Skeletal muscle satellite cell (primary cell): ENCODE data around the gene DGKI.
A peak's percentile ranks its signal among the peaks of the same experiment; 100 is the strongest.

Experiments
- H3K27me3 ChIP-seq: 2 replicates; pipeline ENCODE4 v1.7.0; 2013; ENCODE audit warnings: low read length; ENCODE audit not compliant: control insufficient read depth, insufficient read depth
- H3K36me3 ChIP-seq: 2 replicates; pipeline ENCODE4 v1.7.0; 2013; ENCODE audit warnings: mild to moderate bottlenecking, control low read depth, low read length; ENCODE audit not compliant: insufficient read depth
- H3K4me1 ChIP-seq: 2 replicates; pipeline ENCODE4 v1.7.0; 2013; ENCODE audit warnings: low read length; ENCODE audit not compliant: control insufficient read depth, insufficient read depth
- H3K4me2 ChIP-seq: 2 replicates; pipeline ENCODE4 v1.7.0; 2013; ENCODE audit warnings: mild to moderate bottlenecking, low read length
- H3K4me3 ChIP-seq: 2 replicates; pipeline ENCODE4 v1.7.0; 2013; ENCODE audit warnings: low read length
- H3K9ac ChIP-seq: 2 replicates; pipeline ENCODE4 v1.7.0; 2013; ENCODE audit warnings: mild to moderate bottlenecking, low read depth, low read length, moderate library complexity
- H3K9me3 ChIP-seq: replicated peaks from 2 replicates; pipeline ENCODE4 v1.7.0; 2013; ENCODE audit warnings: mild to moderate bottlenecking, control low read depth, low read length

DGKI gene

DNA sequence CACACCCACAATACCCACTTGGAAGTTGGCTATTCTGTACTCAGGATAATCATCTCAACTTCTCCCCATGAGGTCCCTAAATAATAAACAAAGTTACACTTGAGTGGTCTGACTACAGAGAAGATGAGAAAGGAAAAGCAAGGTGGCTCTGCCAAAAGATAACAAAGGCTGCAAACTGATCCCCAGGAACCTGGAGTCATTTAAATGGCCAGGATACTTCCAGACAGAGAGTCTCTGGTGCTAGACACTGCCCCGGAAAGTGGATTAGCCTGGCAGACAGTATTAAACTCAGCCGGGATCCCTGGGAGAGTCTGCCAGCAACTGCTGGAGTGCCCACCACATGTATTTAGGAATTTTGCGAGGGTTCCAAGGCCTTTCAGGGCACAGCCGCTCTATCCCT is 93.7 kb downstream of the DGKI start:
- Histone ChIP-seq H3K27me3 (no peaks in the 10 kb centered on the region), H3K9ac (peak overlapping the region; percentile 46), H3K4me3 (no peak overlapping the region)

GRCh38 chr7:137751361-137752009 is 95.3 kb downstream of the DGKI start:
- H3K4me3 ChIP-seq: no peak overlapping the region
- peaks cover 12% of the 10 kb centered on the region for H3K36me3 ChIP-seq
- H3K4me2 ChIP-seq: no peak overlapping the region
- no peaks in the 10 kb centered on the region for H3K9me3 ChIP-seq
- no peaks in the 10 kb centered on the region for H3K27me3 ChIP-seq
- peaks cover 50% of the 10 kb centered on the region for H3K4me1 ChIP-seq
- no peak overlapping the region for H3K9ac ChIP-seq

More for the DNA sequence above, 93.7 kb downstream of the DGKI start:
- Histone ChIP-seq H3K4me2 (no peak overlapping the region), H3K36me3 (peaks cover 10% of the 10 kb centered on the region), H3K9me3 (no peaks in the 10 kb centered on the region), H3K4me1 (peaks cover 54% of the 10 kb centered on the region)

GRCh38 chr7:137747359-137748031 is 99.3 kb downstream of the DGKI start:
- H3K36me3 ChIP-seq: peaks cover 21% of the 10 kb centered on the region
- H3K4me2 ChIP-seq: no peak overlapping the region
- no peak overlapping the region for H3K9ac ChIP-seq
- peaks cover 18% of the 10 kb centered on the region for H3K4me1 ChIP-seq
- no peak overlapping the region for H3K4me3 ChIP-seq
- no peaks in the 10 kb centered on the region for H3K27me3 ChIP-seq
- H3K9me3 ChIP-seq: peaks cover 6% of the 10 kb centered on the region

GRCh38 chr7:137743021-137743420 is 103.8 kb downstream of the DGKI start:
- peaks cover 9% of the 10 kb centered on the region for H3K4me1 ChIP-seq
- no peak overlapping the region for H3K4me2 ChIP-seq
- no peak overlapping the region for H3K9ac ChIP-seq
- H3K9me3 ChIP-seq: peaks cover 6% of the 10 kb centered on the region
- no peak overlapping the region for H3K4me3 ChIP-seq
- H3K27me3 ChIP-seq: no peaks in the 10 kb centered on the region
- peaks cover 29% of the 10 kb centered on the region for H3K36me3 ChIP-seq

DNA sequence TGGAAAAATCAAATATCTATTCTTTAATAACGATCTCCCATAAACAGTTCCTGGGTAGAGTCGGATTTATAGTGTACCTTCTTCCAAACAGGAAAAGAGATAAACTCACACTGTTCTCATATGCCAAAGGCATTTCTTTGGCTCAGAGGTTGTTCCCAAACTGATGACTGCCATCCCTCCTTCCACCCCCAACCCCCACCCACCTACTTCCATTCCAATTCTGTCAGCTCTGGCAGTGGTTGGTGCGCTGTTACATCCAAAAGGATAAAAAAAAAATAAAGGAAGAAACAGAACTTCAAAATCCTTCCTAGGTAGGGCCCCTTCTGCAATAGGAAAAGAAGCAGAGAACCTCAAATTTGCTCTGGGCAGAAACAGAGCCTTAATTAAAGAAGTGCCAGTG is 104.7 kb downstream of the DGKI start:
- no peaks in the 10 kb centered on the region for H3K27me3 ChIP-seq
- H3K4me2 ChIP-seq: no peak overlapping the region
- H3K4me1 ChIP-seq: no peaks in the 10 kb centered on the region
- no peak overlapping the region for H3K4me3 ChIP-seq
- peaks cover 29% of the 10 kb centered on the region for H3K36me3 ChIP-seq
- peaks cover 6% of the 10 kb centered on the region for H3K9me3 ChIP-seq
- H3K9ac ChIP-seq: no peak overlapping the region

DNA sequence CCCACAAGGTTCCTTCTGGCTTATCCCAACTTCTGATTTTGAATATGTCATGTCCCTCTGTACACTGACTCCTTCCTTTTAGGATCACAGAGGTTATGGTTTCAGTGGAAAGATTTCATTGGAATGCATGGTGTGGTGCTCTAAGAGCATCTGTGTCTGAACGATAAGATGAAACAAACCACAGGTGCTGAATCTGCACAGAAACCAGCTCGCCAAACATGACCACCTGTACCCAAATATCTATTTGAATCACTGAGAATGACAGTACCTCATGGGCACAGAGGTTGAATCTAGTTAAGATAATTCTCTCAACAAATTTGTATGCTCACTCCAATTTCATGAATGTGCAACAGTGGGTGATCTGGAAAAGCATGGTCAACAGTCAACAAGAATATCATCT is 105.3 kb downstream of the DGKI start:
- H3K4me2 ChIP-seq: no peak overlapping the region
- no peaks in the 10 kb centered on the region for H3K27me3 ChIP-seq
- peaks cover 6% of the 10 kb centered on the region for H3K9me3 ChIP-seq
- H3K4me3 ChIP-seq: no peak overlapping the region
- no peaks in the 10 kb centered on the region for H3K4me1 ChIP-seq
- H3K36me3 ChIP-seq: peaks cover 26% of the 10 kb centered on the region
- no peak overlapping the region for H3K9ac ChIP-seq

DNA sequence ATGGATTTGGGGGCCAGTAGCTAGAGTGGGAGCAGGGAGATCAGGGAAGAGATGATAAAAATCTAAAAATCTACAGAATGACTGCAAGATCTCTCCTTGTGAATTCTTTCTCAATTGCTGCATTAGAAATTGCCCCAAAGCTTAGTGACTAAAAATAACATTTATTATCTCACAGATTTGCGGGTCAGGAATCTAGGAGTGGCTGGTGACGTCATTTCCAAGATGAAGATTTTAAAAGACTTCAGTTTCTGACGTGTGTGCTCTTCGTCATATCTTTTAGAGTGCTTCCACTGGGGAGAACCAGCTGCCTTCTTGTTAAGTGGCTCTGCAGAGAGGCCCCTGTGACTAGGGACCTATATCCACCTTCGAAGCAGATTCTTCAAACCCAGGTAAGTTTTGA is 112.6 kb downstream of the DGKI start:
- H3K4me1 ChIP-seq: peaks cover 49% of the 10 kb centered on the region
- H3K36me3 ChIP-seq: peaks cover 7% of the 10 kb centered on the region
- peak overlapping the region; percentile 10 for H3K4me2 ChIP-seq
- H3K9me3 ChIP-seq: no peaks in the 10 kb centered on the region
- H3K27me3 ChIP-seq: no peaks in the 10 kb centered on the region
- no peak overlapping the region for H3K9ac ChIP-seq
- no peak overlapping the region for H3K4me3 ChIP-seq

DNA sequence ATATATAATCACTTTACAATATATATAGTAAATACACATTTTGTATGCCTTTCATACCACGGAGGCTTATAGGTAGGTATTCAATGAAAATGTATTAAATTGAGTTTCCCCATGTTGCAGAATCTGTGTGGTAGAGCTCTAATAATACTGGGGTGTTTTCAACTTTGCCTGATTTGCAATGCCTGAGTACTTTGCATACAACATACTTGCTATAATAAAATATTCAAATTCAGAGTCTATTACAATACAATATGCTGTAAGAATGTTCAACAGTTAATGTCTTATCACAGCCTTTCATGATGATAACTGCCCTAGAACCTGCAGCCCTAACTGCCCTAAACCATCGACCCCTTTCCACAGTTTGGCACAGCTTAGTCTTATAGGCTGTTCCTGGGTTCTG is 114.6 kb downstream of the DGKI start:
- Histone ChIP-seq H3K4me3 (no peak overlapping the region), H3K9me3 (no peaks in the 10 kb centered on the region), H3K9ac (peak overlapping the region; percentile 39), H3K27me3 (no peaks in the 10 kb centered on the region), H3K4me2 (peak overlapping the region; percentile 53), H3K4me1 (peaks cover 49% of the 10 kb centered on the region), H3K36me3 (peaks cover 7% of the 10 kb centered on the region)

DNA sequence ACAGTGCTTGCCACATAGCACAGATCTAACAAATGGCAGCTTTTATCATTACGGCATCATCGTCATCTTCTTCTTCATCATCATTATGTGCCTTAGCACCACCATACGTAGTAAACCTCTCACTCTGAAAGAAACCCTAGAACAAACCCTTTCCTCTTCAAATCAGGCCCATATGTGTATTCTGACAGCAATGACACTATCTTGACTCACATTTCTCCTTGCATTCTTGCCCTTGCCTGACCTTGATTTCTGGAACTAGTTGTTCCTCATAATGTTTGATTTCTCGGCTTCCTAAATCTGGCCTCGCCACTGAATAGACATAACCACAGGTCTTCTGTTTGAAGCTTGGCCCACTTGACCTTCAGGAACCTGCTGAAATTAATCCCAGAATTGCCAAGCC is 115.3 kb downstream of the DGKI start:
- no peak overlapping the region for H3K4me3 ChIP-seq
- peaks cover 49% of the 10 kb centered on the region for H3K4me1 ChIP-seq
- peaks cover 7% of the 10 kb centered on the region for H3K36me3 ChIP-seq

GRCh38 chr7:137728426-137728825 is 118.3 kb downstream of the DGKI start:
- Histone ChIP-seq H3K36me3 (peaks cover 8% of the 10 kb centered on the region), H3K4me2 (no peak overlapping the region), H3K4me1 (peaks cover 35% of the 10 kb centered on the region)

More for the DNA sequence above, 115.3 kb downstream of the DGKI start:
- Histone ChIP-seq H3K27me3 (no peaks in the 10 kb centered on the region), H3K9ac (peak overlapping the region; percentile 45), H3K4me2 (peak overlapping the region; percentile 53), H3K9me3 (no peaks in the 10 kb centered on the region)

GRCh38 chr7:137727413-137727812 is 119.4 kb downstream of the DGKI start:
- Histone ChIP-seq H3K4me1 (peaks cover 27% of the 10 kb centered on the region), H3K9ac (no peak overlapping the region), H3K27me3 (no peaks in the 10 kb centered on the region), H3K4me3 (no peak overlapping the region), H3K4me2 (no peak overlapping the region), H3K36me3 (peaks cover 13% of the 10 kb centered on the region), H3K9me3 (no peaks in the 10 kb centered on the region)

More at GRCh38 chr7:137728426-137728825, 118.3 kb downstream of the DGKI start:
- Histone ChIP-seq H3K9ac (no peak overlapping the region), H3K9me3 (no peaks in the 10 kb centered on the region), H3K4me3 (no peak overlapping the region), H3K27me3 (no peaks in the 10 kb centered on the region)

DNA sequence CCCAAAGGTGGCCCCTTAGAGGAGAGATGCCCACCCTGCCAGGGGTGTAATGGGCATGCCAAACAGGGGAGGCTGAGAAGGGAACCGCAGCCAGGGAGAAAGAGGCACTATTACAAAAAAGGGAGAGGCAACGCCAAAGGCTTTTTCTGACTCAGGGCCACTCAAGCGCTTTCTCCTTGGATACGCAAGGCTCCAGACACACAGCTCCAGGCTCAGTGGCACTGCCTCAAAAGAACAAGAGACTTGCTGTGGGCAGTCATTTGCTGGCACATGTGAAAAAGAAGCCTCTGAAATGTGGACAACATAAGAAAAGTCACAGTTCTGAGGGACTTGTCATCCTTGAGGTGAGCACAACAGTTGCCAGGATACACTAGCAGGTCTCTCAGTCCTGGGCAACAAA is 128.4 kb downstream of the DGKI start:
- Histone ChIP-seq H3K36me3 (peaks cover 10% of the 10 kb centered on the region), H3K9ac (peak overlapping the region; percentile 34), H3K4me2 (peak overlapping the region; percentile 58), H3K4me3 (peak overlapping the region; percentile 29), H3K4me1 (peaks cover 43% of the 10 kb centered on the region), H3K27me3 (no peaks in the 10 kb centered on the region), H3K9me3 (no peaks in the 10 kb centered on the region)
